ENCODE results near the gene C20orf204.

The C20orf204 gene

GRCh38 chr20:64055396-64055892 lies 19.5 kb downstream of the C20orf204 start:
- in situ Hi-C loops (cut with MboI; ENCODE audit: low sequenced_read_pairs): no loop called here

GRCh38 chr20:64055893-64056638 lies 20.1 kb downstream of the C20orf204 start:
- in situ Hi-C loops (cut with MboI; ENCODE audit: low sequenced_read_pairs): no loop called here

- in situ Hi-C loops (cut with MboI; ENCODE audit: low sequenced_read_pairs): no loop called here
Measured at GRCh38 chr20:64056639-64056888, 20.6 kb downstream of the C20orf204 start.

GRCh38 chr20:64056889-64057627 lies 21.1 kb downstream of the C20orf204 start:
- in situ Hi-C loops (cut with MboI; ENCODE audit: low sequenced_read_pairs): no loop called here

- in situ Hi-C loops (cut with MboI; ENCODE audit: low sequenced_read_pairs): no loop called here
Measured at GRCh38 chr20:64057628-64058498, 21.9 kb downstream of the C20orf204 start.

- in situ Hi-C loops (cut with MboI; ENCODE audit: low sequenced_read_pairs): no loop called here
Measured at GRCh38 chr20:64058536-64058935, 22.6 kb downstream of the C20orf204 start.

- in situ Hi-C loops (cut with MboI; ENCODE audit: low sequenced_read_pairs): no loop called here
Measured at GRCh38 chr20:64062276-64062595, 26.3 kb downstream of the C20orf204 start.

- in situ Hi-C loops (cut with MboI; ENCODE audit: low sequenced_read_pairs): no loop called here
Measured at GRCh38 chr20:64062596-64063388, 26.8 kb downstream of the C20orf204 start, which contains the start of gene TCEA2. Gene TCEA2 (plus strand): TSS chr20:64063198. CDS start chr20:64063313, 115 bp downstream.

- in situ Hi-C loops (cut with MboI; ENCODE audit: low sequenced_read_pairs): no loop called here
Measured at GRCh38 chr20:64063389-64064144, 27.6 kb downstream of the C20orf204 start.

- in situ Hi-C loops (cut with MboI; ENCODE audit: low sequenced_read_pairs): no loop called here
Measured at GRCh38 chr20:64064145-64064698, 28.2 kb downstream of the C20orf204 start.

GRCh38 chr20:64065062-64065973 lies 29.3 kb downstream of the C20orf204 start:
- in situ Hi-C loops (cut with MboI; ENCODE audit: low sequenced_read_pairs): no loop called here

- in situ Hi-C loops (cut with MboI; ENCODE audit: low sequenced_read_pairs): no loop called here
Measured at GRCh38 chr20:64065974-64066343, 30.0 kb downstream of the C20orf204 start.

GRCh38 chr20:64067005-64067632 lies 31.1 kb downstream of the C20orf204 start:
- in situ Hi-C loops (cut with MboI; ENCODE audit: low sequenced_read_pairs): no loop called here

GRCh38 chr20:64067733-64068307 lies 31.8 kb downstream of the C20orf204 start:
- in situ Hi-C loops (cut with MboI; ENCODE audit: low sequenced_read_pairs): no loop called here

- in situ Hi-C loops (cut with MboI; ENCODE audit: low sequenced_read_pairs): no loop called here
Measured at GRCh38 chr20:64068386-64069208, 32.6 kb downstream of the C20orf204 start.

GRCh38 chr20:64069209-64069613 lies 33.2 kb downstream of the C20orf204 start:
- in situ Hi-C loops (cut with MboI; ENCODE audit: low sequenced_read_pairs): no loop called here

Measured in hTERT RPE-1 (cell line).